ENCODE results near the gene SBF2. TPM values are rescaled to one million over a fixed set of nuclear protein-coding genes. Genes with fewer than 3 reads are reported as not detected.

SBF2 gene
- total and polyA plus RNA-seq, 2 of the 13 experiments (the other 11 are each of a cell fraction or from before 2014, with no cell fraction given) = 24.0 to 45.8 TPM

- TF ChIP-seq RFX1 (IDR thresholded peaks at IDR 0.05) = no peak
- TF ChIP-seq KLF16 (CRISPR knock-in tag; IDR thresholded peaks at IDR 0.05) = peak in 1 of 2 experiments; percentile 84; a peak in 1 of 4 replicates
- no peak for TF ChIP-seq ZNF282 (IDR thresholded peaks at IDR 0.05; ENCODE audit: partially characterized antibody)
- no peak; the same call in 1 of the 2 replicates for TF ChIP-seq KDM2A (CRISPR knock-in tag; IDR thresholded peaks at IDR 0.05; ENCODE audit: borderline replicate concordance, low read depth)
- TF ChIP-seq ELF1 (CRISPR knock-in tag; IDR thresholded peaks at IDR 0.05) = peak; percentile 64; the same call in 1 of the 2 replicates
- TF ChIP-seq PCBP1 (IDR thresholded peaks at IDR 0.05; ENCODE audit: borderline replicate concordance, low read depth, low read length) = no peak
- no peak for TF ChIP-seq ZNF160 (CRISPR knock-in tag; IDR thresholded peaks at IDR 0.05)
- no peak for TF ChIP-seq ZKSCAN5 (CRISPR knock-in tag; IDR thresholded peaks at IDR 0.05)
- TF ChIP-seq ZGPAT (CRISPR knock-in tag; IDR thresholded peaks at IDR 0.05) = peak; percentile 78
- peak; percentile 72; the same call in 1 of the 2 replicates for TF ChIP-seq ZNF766 (CRISPR knock-in tag; IDR thresholded peaks at IDR 0.05; ENCODE audit: borderline replicate concordance)
- TF ChIP-seq LCORL (IDR thresholded peaks at IDR 0.05) = no peak
- peak; percentile 97 for TF ChIP-seq LCORL (CRISPR knock-in tag; IDR thresholded peaks at IDR 0.05)
- peak; percentile 80; the same call in 1 of the 2 replicates for TF ChIP-seq ZNF609 (CRISPR knock-in tag; IDR thresholded peaks at IDR 0.05; ENCODE audit: borderline replicate concordance)
- 0 out of 2 replicates have a peak, but pooled peaks have one; percentile 59 for TF ChIP-seq HOXA5 (CRISPR knock-in tag; IDR thresholded peaks at IDR 0.05)
- no peak for TF ChIP-seq SOX6 (IDR thresholded peaks at IDR 0.05)
- peak; percentile 86 for TF ChIP-seq SOX6 (CRISPR knock-in tag; IDR thresholded peaks at IDR 0.05)
- no peak for TF ChIP-seq SMARCE1 (IDR thresholded peaks at IDR 0.05; ENCODE audit: borderline replicate concordance)
- peak; percentile 25; the same call in 1 of the 2 replicates for TF ChIP-seq ZNF275 (CRISPR knock-in tag; IDR thresholded peaks at IDR 0.05; ENCODE audit: borderline replicate concordance)
- TF ChIP-seq SALL2 (CRISPR knock-in tag; IDR thresholded peaks at IDR 0.05) = 0 out of 2 replicates have a peak, but pooled peaks have one; percentile 27
- peak; percentile 66; the same call in 1 of the 2 replicates for TF ChIP-seq ZSCAN29 (CRISPR knock-in tag; conservative IDR thresholded peaks at IDR 0.05)
These were observed 528.5 kb downstream of the SBF2 start (continued) for GRCh38 chr11:9765320-9766101.
